ENCODE measurements around the gene LRMDA.

LRMDA gene

GRCh38 chr10:75531571-75532031, 100.2 kb downstream of the LRMDA start:
- DNase-seq (ENCODE audit: low read depth in 1 of 2, low spot score in 1 of 2) = no peak

DNA sequence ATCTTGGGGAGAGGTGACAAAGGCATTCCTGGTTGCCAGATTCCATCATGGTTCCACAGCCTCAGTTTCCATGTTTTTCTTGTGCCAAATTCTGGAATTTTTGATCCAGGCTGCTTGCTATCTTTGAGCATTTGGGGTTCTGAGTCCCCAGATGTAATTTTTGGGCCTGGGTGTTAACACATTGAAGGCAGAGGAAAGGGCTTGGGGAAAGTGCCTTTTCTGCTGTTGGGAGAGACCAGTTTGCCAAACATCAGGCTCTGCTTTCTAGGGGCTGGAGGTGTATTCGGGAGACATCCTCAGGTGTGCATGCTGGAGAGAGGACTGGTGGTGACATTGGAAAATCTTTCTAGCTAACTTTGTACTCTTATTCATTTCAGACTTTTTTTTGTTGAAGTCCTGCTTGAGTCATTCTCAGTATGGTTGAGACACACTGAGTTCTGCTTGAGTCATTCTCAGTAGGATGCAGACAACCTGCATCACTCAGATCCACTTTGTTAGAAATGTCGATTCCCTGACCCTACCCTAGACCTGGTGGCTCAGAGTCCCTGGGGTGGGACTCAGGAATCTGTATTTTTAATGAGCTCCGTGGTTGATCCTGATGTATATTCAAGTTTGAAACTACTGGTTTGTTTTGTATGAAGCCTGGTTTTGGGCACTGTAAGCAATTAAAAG, 101.0 kb downstream of the LRMDA start:
- no peak for DNase-seq (ENCODE audit: low read depth in 1 of 2, low spot score in 1 of 2)

- DNase-seq (ENCODE audit: low read depth in 1 of 2, low spot score in 1 of 2) = no peak
Measured at GRCh38 chr10:75538144-75538543, 106.7 kb downstream of the LRMDA start.

GRCh38 chr10:75538765-75539164, 107.3 kb downstream of the LRMDA start:
- no peak for DNase-seq (ENCODE audit: low read depth in 1 of 2, low spot score in 1 of 2)

GRCh38 chr10:75540357-75540966, 109.0 kb downstream of the LRMDA start:
- no peak for DNase-seq (ENCODE audit: low read depth in 1 of 2, low spot score in 1 of 2)

- no peak for DNase-seq (ENCODE audit: low read depth in 1 of 2, low spot score in 1 of 2)
Measured at GRCh38 chr10:75540981-75541380, 109.6 kb downstream of the LRMDA start.

DNA sequence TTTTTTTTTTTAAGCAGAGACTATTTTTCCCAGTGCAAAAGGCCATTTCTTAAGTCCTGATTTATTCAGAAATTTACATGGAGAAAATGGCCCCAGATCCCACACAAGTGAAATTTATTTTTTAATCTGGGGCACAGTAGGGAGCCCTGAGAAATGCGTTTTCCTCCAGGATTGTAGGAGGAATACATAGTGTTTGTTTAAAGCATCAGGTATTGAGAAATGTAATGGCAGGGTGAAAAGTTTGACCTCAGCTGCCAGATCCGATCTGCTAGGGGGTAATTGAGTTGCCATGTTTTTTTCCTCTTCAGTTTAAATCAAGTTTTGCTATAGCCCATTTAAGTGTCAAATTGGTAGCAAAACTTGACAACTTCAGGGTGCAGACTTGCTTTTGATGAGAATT, 110.0 kb downstream of the LRMDA start:
- DNase-seq (ENCODE audit: low read depth in 1 of 2, low spot score in 1 of 2) = no peak

DNA sequence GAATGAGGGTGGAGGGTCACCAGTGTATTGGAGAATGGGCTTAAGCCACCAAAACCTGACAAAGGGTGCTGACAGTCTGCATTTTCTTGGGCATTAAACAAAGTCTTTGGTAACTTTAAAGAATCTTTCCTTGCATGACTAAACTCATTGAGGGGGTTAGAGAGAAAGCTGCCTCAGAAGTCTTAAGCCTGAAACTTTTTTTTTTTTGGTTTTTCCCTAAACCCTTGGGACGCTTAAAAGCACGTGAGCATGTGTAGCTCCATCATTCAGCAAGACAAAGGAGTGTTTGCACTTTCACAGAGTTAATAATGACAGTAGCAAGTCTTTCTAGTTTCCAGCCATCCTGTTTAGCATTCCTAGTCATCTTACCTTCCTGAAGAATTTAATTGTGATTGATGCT, 110.7 kb downstream of the LRMDA start:
- no peak for DNase-seq (ENCODE audit: low read depth in 1 of 2, low spot score in 1 of 2)

GRCh38 chr10:75542906-75543305, 111.5 kb downstream of the LRMDA start:
- no peak for DNase-seq (ENCODE audit: low read depth in 1 of 2, low spot score in 1 of 2)

DNA sequence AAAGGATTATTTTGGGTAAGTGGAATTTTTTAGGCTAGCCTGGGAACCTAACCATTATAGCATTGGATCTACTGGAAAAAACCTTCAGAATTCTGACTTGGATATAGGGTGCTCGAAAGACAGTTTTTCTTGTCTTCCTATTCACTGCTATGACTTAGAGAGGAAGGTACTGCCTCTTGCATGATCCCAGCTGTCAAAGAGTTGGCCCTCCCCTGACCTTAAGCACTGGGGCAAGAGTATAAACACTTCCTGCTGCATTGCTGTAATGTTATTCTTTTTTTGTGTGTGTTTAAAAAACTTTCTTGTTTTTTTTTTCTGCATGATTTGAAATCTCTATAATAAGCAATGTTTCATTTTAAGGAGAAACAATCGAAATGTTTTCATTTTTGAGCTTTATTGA, 113.0 kb downstream of the LRMDA start:
- DNase-seq (ENCODE audit: low read depth in 1 of 2, low spot score in 1 of 2) = no peak

DNA sequence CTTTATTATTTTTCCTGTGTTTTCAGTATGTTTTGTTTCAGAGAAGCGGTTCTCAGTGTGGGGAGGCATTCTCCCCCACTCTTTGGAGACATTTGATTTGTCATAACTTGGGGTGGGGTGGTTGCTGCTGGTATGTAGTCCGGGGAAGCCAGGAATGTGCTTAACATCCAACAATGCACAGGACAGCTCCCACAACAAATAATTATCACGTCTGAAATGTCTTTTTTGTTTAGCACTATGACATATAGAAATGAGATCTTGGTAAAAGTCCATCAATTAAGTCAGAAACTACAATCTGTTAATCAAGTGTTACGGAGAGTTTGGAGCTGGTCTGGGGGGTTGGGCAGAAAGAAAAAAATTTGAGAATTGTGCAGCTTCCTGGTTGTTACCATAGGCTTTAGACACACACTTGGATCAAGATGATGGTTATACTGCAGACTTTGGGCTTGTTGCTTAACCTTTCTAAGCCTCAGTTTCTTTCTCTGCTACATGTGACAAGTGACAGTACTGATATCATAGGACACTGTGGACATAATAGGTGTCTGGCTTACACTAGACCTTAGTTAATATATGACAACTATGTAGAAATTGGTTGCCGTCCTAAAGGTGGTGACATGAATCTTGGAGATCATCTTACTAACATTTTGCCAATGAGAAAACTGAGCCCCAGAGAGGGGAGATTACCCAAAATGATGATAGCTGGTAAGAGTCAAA, 113.7 kb downstream of the LRMDA start:
- DNase-seq (ENCODE audit: low read depth in 1 of 2, low spot score in 1 of 2) = no peak

DNA sequence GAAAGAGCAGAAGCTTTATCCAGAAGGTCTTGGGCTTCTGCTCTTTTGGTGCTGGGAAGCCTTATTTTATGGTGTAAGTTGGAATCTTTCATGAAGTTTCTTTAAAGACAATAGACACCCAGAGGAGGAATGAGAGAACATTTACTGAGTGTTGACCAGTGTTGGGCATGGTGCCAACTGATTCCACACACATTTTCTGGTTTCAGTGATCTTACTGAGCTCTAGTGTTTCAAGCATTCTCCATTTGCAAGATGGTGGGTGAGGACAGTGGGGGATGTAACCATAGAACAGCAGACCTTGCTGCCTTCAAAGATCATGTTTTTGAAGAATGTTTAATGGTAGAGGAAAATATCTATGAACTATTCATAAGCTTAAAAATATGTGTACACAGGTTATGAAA, 114.6 kb downstream of the LRMDA start:
- DNase-seq (ENCODE audit: low read depth in 1 of 2, low spot score in 1 of 2) = no peak

DNA sequence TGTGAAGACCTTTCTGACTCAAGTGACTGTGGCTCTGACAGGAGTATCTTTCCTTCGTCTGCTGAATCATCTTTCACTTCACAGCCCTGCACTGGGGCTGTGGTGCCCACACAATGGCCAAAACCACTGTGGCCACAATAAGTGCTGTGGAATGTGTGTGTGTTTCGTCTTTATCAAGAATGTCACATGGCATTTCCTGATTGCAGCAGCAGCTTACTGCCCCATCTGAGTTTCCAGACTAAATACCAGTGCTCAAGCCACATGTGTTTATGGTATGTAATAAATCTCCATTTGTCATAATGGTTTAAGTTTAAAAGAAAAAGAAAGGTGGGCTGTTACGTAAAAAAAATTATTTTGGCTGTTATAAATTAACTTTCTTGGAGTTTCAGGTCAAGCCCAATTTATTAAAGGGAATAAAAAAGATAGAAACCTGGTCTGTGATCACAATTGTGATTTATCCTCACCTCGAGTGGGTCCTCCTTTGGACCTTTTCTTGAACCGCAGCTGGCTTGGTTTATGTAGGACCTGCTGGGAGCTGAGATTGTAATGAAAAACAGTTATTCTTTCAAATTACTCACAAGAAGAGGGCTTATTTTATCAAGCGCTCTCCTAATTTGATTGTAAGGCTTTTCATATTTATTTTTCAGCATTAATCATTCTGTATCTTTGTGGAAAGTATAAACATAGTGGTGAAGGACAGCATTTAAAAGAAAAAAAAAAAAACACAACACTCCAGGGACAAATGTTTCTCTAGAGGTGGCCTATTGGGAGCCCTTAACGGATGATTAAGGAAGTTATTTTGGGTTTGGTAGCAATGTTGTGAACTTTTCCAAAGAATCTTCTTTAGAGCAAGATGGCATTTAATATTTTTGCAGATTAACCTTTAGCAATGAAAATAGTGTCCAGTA, 116.2 kb downstream of the LRMDA start:
- DNase-seq (ENCODE audit: low read depth in 1 of 2, low spot score in 1 of 2) = no peak

- DNase-seq (ENCODE audit: low read depth in 1 of 2, low spot score in 1 of 2) = no peak
Measured at GRCh38 chr10:75548356-75548755, 116.9 kb downstream of the LRMDA start.

GRCh38 chr10:75550191-75550590, 118.8 kb downstream of the LRMDA start:
- no peak for DNase-seq (ENCODE audit: low read depth in 1 of 2, low spot score in 1 of 2)

DNA sequence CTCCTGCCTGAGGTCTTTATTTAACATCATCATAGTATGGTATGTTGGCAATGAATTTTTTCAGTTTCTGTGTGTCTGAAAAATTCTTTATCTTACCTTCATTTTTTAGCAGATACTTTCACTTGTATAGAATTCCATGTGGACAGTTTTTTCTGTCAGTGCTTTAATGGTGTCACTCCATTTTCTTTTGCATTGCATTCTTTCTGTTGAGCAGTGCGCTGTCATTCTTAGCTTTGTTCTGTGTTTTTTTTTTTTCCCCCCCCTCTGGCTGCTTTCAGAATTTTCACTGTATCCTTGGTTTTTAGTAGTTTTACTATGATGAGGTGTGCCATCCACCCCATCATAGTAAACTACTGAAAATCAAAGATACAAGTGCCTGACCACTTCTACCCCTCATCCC, 120.7 kb downstream of the LRMDA start:
- no peak for DNase-seq (ENCODE audit: low read depth in 1 of 2, low spot score in 1 of 2)

- DNase-seq (ENCODE audit: low read depth in 1 of 2, low spot score in 1 of 2) = no peak
Measured at GRCh38 chr10:75553550-75553949, 122.1 kb downstream of the LRMDA start.

GRCh38 chr10:75555323-75555722, 123.9 kb downstream of the LRMDA start:
- DNase-seq (ENCODE audit: low read depth in 1 of 2, low spot score in 1 of 2) = no peak

- DNase-seq (ENCODE audit: low read depth in 1 of 2, low spot score in 1 of 2) = no peak
Measured at GRCh38 chr10:75556320-75556719, 124.9 kb downstream of the LRMDA start.

- no peak for DNase-seq (ENCODE audit: low read depth in 1 of 2, low spot score in 1 of 2)
Measured at GRCh38 chr10:75565286-75566251, 134.1 kb downstream of the LRMDA start.

All from activated T-helper 1 cell treated with anti-CD3 and anti-CD28 coated beads, Interleukin-2, amount 50 U/mL, for 16 hours (primary cell).